HG03442 (cell line): Measurements from ENCODE around the gene ARID4B.
"Not testable (repeated sequence)": the region's sequence is repeated elsewhere in the genome, so short reads cannot be mapped to it uniquely, and the experiment has no call there.

Source experiments
- ATAC-seq: cut with Tn5 transposase; IDR thresholded peaks from one replicate; pipeline ENCODE4 v1.9.1; 2021; ENCODE audit warnings: mild to moderate bottlenecking, moderate library complexity; ENCODE audit not compliant: unreplicated experiment

ARID4B gene

GRCh38 chr1:235327559-235328270, at the start of gene ARID4B:
ARID4B (minus strand) TSS chr1:235328179; CDS start chr1:235326919, 1,260 bp downstream.
- ATAC-seq, result peak; percentile 6

GRCh38 chr1:235375919-235376605, 48.1 kb upstream of the ARID4B start:
- no peak for ATAC-seq

GRCh38 chr1:235369802-235370201, 41.8 kb upstream of the ARID4B start:
- no peak for ATAC-seq

- no peak for ATAC-seq
These were observed 40.4 kb upstream of the ARID4B start for GRCh38 chr1:235368428-235368827.

GRCh38 chr1:235367000-235367908, 39.3 kb upstream of the ARID4B start, which contains the start of gene TBCE:
TBCE (plus strand) TSS chr1:235367427; CDS start chr1:235380050, 12,623 bp downstream.
- ATAC-seq, result peak; percentile 100

- no peak for ATAC-seq
These were observed 38.3 kb upstream of the ARID4B start for GRCh38 chr1:235366286-235366685.

GRCh38 chr1:235364189-235364588, 36.2 kb upstream of the ARID4B start:
- not testable (repeated sequence) for ATAC-seq

GRCh38 chr1:235358899-235359298, 30.9 kb upstream of the ARID4B start:
- no peak for ATAC-seq

- no peak for ATAC-seq
These were observed 29.8 kb upstream of the ARID4B start for GRCh38 chr1:235357485-235358373.

- ATAC-seq, result no peak
These were observed 23.9 kb upstream of the ARID4B start for GRCh38 chr1:235351898-235352297.

- no peak for ATAC-seq
These were observed 23.5 kb upstream of the ARID4B start for GRCh38 chr1:235351441-235351840.

GRCh38 chr1:235343726-235344125, 15.7 kb upstream of the ARID4B start:
- no peak for ATAC-seq

GRCh38 chr1:235342471-235342870, 14.5 kb upstream of the ARID4B start:
- ATAC-seq, result no peak

- no peak for ATAC-seq
These were observed 14.1 kb upstream of the ARID4B start for GRCh38 chr1:235342039-235342438.

GRCh38 chr1:235341334-235341733, 13.4 kb upstream of the ARID4B start:
- ATAC-seq, result no peak

GRCh38 chr1:235339746-235340145, 11.8 kb upstream of the ARID4B start:
- no peak for ATAC-seq

- no peak for ATAC-seq
These were observed 8.9 kb upstream of the ARID4B start for GRCh38 chr1:235336903-235337302.

GRCh38 chr1:235331401-235331800, 3.4 kb upstream of the ARID4B start:
- ATAC-seq, result no peak

GRCh38 chr1:235330918-235331285, 2.9 kb upstream of the ARID4B start:
- ATAC-seq, result no peak

GRCh38 chr1:235329139-235329902, 1.3 kb upstream of the ARID4B start:
- peak; percentile 22 for ATAC-seq
